ENCODE results near the gene MAN2B2.

DNA sequence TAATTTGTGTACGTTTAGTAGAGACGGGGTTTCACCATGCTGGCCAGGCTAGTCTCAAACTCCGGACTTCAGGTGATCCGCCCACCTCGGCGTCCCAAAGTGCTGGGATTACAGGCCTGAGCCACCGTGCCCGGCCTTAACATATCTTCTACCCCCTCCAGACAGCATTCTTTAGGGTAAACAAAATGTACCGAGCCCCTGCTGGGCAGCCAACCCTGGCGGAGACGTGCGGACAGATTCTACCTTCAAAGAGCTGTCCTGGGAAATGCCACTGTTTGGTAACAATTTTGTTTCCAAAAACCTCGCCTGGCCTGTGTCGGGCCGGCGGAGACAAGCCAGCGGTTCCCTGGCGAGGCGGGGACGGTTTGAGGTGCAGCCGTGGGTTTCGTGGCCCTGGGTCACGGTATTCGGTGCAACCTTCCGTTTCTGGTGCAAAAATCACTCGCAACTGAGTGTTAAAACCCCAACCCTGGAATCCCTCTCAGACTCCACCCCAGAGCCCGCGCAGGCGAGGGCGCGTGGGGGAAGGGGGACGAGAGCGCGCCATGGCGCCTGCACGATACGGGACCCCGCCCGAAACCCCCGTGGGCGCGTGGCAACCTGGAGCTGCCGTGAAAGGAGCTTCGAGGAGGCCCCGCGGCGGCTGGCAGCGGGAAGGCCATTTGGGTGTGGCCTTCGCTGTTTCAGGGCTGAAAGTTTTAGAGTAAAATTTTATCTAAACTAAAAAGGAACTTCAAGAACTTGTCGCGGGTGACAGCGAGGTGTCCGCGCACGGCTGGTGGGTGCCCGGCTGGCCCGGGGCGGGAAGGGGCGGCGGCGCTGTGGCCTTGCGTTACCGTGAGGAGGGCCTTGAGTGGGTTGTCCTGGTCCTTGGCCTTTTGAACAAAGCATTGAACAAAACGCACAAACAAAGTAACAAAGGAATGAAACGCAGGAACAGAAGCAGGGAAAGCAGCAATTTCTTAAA, 82.5 kb downstream of the MAN2B2 start:
- TF ChIP-seq, protein P1, sequence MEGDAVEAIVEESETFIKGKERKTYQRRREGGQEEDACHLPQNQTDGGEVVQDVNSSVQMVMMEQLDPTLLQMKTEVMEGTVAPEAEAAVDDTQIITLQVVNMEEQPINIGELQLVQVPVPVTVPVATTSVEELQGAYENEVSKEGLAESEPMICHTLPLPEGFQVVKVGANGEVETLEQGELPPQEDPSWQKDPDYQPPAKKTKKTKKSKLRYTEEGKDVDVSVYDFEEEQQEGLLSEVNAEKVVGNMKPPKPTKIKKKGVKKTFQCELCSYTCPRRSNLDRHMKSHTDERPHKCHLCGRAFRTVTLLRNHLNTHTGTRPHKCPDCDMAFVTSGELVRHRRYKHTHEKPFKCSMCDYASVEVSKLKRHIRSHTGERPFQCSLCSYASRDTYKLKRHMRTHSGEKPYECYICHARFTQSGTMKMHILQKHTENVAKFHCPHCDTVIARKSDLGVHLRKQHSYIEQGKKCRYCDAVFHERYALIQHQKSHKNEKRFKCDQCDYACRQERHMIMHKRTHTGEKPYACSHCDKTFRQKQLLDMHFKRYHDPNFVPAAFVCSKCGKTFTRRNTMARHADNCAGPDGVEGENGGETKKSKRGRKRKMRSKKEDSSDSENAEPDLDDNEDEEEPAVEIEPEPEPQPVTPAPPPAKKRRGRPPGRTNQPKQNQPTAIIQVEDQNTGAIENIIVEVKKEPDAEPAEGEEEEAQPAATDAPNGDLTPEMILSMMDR (conservative IDR thresholded peaks at IDR 0.05; ENCODE audit: low read length), result no peak
- TF ChIP-seq EZH2phosphoT487 (IDR thresholded peaks at IDR 0.05; ENCODE audit: borderline replicate concordance, low read depth, low read length), result no peak
